OCI-LY3 (cell line): Measurements from ENCODE around the gene SH3PXD2A.

Source experiments
- EZH2phosphoT487 ChIP-seq: fragments of 200-600 bp; shearing (Covaris generic); IDR thresholded peaks from 2 replicates; pipeline ENCODE4 v1.6.1; 2018; ENCODE audit warnings: antibody characterized with exemption, mixed run types, low read depth
- TF ChIP-seq, protein P1 (sequence below): fragments of 200-600, 300-600 bp; sonication (generic); IDR thresholded peaks from 2 replicates; pipeline ENCODE4 v1.5.1; 2014; ENCODE audit warnings: antibody characterized with exemption, low read length, low read depth

DNA sequence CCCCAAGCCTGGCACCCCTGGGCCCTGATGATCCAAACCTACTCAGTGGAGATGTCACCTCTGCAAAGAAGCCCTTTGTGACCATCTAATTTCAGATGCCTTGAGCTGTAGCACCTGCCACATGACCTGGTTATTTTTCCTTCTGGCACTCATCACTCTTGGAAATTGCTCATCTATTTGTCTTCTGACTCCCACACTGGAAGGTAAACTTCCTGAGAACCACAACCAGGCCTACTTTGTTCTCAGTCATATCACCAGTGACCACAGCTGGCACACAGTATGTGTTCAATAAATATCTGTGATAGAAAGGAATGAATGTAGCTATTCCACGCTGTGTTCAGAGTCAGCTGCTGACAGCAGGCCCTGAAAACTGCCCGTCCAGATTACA lies 97.1 kb downstream of the SH3PXD2A start:
- TF ChIP-seq EZH2phosphoT487 = no peak
- TF ChIP-seq, protein P1, sequence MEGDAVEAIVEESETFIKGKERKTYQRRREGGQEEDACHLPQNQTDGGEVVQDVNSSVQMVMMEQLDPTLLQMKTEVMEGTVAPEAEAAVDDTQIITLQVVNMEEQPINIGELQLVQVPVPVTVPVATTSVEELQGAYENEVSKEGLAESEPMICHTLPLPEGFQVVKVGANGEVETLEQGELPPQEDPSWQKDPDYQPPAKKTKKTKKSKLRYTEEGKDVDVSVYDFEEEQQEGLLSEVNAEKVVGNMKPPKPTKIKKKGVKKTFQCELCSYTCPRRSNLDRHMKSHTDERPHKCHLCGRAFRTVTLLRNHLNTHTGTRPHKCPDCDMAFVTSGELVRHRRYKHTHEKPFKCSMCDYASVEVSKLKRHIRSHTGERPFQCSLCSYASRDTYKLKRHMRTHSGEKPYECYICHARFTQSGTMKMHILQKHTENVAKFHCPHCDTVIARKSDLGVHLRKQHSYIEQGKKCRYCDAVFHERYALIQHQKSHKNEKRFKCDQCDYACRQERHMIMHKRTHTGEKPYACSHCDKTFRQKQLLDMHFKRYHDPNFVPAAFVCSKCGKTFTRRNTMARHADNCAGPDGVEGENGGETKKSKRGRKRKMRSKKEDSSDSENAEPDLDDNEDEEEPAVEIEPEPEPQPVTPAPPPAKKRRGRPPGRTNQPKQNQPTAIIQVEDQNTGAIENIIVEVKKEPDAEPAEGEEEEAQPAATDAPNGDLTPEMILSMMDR = no peak
